ENCODE measurements around the gene SCARB1. TPM values are rescaled to one million over a fixed set of nuclear protein-coding genes. Genes with fewer than 3 reads are reported as not detected.
A peak's percentile ranks its signal among the peaks of the same experiment; 100 is the strongest.

The SCARB1 gene
- total and polyA plus RNA-seq, 9 of the 15 experiments (the other 6 are each of a cell fraction or from before 2014, with no cell fraction given): 0.56 to 157 (median 52.8) TPM

DNA sequence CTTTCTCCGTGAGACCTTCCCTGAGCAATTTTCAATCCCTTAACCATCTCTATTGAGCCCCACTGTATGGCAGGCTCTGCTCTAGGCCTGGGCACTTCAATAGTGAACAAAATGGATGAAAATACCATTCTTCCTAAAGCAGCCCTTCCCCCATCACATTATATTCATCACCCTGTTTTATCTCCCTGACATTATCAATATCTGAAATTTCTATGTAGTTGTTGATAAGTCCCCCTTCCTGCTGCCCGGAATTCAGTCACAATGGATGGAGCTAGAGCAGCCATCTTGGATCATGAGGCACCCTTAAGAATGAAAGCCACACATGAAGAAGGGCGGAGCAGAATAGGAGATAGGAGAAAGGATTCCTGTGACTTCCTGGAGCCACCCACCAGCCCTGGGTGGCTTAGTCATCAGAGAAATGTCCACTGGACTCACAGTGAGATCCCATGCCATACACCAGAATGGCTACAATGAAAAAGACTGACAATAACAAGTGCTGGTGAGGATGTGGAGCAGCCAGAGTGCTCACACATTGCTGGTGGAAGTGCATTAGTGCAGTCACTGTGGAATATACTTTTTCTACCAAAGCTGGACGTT, 33.9 kb downstream of the SCARB1 start (continued):
- TF ChIP-seq, protein P1, sequence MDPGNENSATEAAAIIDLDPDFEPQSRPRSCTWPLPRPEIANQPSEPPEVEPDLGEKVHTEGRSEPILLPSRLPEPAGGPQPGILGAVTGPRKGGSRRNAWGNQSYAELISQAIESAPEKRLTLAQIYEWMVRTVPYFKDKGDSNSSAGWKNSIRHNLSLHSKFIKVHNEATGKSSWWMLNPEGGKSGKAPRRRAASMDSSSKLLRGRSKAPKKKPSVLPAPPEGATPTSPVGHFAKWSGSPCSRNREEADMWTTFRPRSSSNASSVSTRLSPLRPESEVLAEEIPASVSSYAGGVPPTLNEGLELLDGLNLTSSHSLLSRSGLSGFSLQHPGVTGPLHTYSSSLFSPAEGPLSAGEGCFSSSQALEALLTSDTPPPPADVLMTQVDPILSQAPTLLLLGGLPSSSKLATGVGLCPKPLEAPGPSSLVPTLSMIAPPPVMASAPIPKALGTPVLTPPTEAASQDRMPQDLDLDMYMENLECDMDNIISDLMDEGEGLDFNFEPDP (CRISPR knock-in tag; IDR thresholded peaks at IDR 0.05): no peak
- TF ChIP-seq ZNF175 (CRISPR knock-in tag; IDR thresholded peaks at IDR 0.05; ENCODE audit: low read depth) (no peak), ARHGAP35 (IDR thresholded peaks at IDR 0.05; ENCODE audit: partially characterized antibody) (no peak), TCF7 (IDR thresholded peaks at IDR 0.05; ENCODE audit: borderline replicate concordance) (no peak), MTA3 (IDR thresholded peaks at IDR 0.05; ENCODE audit: borderline replicate concordance) (no peak), E2F3 (CRISPR knock-in tag; IDR thresholded peaks at IDR 0.05) (no peak), BHLHE40 (IDR thresholded peaks at IDR 0.05; ENCODE audit: low read length) (no peak), ZNF184 (CRISPR knock-in tag; IDR thresholded peaks at IDR 0.05) (peak; percentile 92), RBBP5 (IDR thresholded peaks at IDR 0.05; ENCODE audit: borderline replicate concordance, insufficient read depth, low read length, poor library complexity, severe bottlenecking) (no peak), CBX2 (IDR thresholded peaks at IDR 0.05; ENCODE audit: insufficient read depth, low read length, poor library complexity, severe bottlenecking) (no peak), TAL1 (IDR thresholded peaks at IDR 0.05) (0 out of 2 replicates have a peak, but pooled peaks have one; percentile 0), MXI1 (IDR thresholded peaks at IDR 0.05; ENCODE audit: low read depth, low read length) (no peak), CBFA2T2 (conservative IDR thresholded peaks at IDR 0.05) (no peak; the same call in 1 of the 2 replicates), POLR2AphosphoS2 (IDR thresholded peaks at IDR 0.05; ENCODE audit: low read length) (no peak), ZBTB7A (IDR thresholded peaks at IDR 0.05; ENCODE audit: borderline replicate concordance, control insufficient read depth, low read depth, low read length) (no peak), FOXK1 (CRISPR knock-in tag; IDR thresholded peaks at IDR 0.05; ENCODE audit: borderline replicate concordance) (no peak), ETV6 (IDR thresholded peaks at IDR 0.05; ENCODE audit: borderline replicate concordance in 1 of 2, low read depth in 2 of 2, low read length in 1 of 2) (no peak), ETV6 (CRISPR knock-in tag; IDR thresholded peaks at IDR 0.05; ENCODE audit: borderline replicate concordance) (no peak)
- TF ChIP-seq, protein P2, sequence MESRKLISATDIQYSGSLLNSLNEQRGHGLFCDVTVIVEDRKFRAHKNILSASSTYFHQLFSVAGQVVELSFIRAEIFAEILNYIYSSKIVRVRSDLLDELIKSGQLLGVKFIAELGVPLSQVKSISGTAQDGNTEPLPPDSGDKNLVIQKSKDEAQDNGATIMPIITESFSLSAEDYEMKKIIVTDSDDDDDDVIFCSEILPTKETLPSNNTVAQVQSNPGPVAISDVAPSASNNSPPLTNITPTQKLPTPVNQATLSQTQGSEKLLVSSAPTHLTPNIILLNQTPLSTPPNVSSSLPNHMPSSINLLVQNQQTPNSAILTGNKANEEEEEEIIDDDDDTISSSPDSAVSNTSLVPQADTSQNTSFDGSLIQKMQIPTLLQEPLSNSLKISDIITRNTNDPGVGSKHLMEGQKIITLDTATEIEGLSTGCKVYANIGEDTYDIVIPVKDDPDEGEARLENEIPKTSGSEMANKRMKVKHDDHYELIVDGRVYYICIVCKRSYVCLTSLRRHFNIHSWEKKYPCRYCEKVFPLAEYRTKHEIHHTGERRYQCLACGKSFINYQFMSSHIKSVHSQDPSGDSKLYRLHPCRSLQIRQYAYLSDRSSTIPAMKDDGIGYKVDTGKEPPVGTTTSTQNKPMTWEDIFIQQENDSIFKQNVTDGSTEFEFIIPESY (CRISPR knock-in tag; IDR thresholded peaks at IDR 0.05): no peak
- TF ChIP-seq, protein P3, sequence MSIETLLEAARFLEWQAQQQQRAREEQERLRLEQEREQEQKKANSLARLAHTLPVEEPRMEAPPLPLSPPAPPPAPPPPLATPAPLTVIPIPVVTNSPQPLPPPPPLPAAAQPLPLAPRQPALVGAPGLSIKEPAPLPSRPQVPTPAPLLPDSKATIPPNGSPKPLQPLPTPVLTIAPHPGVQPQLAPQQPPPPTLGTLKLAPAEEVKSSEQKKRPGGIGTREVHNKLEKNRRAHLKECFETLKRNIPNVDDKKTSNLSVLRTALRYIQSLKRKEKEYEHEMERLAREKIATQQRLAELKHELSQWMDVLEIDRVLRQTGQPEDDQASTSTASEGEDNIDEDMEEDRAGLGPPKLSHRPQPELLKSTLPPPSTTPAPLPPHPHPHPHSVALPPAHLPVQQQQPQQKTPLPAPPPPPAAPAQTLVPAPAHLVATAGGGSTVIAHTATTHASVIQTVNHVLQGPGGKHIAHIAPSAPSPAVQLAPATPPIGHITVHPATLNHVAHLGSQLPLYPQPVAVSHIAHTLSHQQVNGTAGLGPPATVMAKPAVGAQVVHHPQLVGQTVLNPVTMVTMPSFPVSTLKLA (conservative IDR thresholded peaks at IDR 0.05): no peak
